Activated CD4-positive, alpha-beta T cell treated with anti-CD3 and anti-CD28 coated beads, Interleukin-2, amount 50 U/mL, for 48 hours (primary cell): ENCODE measurements around the gene SLC35E4.
"Not testable (repeated sequence)": the region's sequence is repeated elsewhere in the genome, so short reads cannot be mapped to it uniquely, and the experiment has no call there.

Experiments used
- DNase-seq, 2 experiments: peaks; one replicate each; pipeline ENCODE4 v3.0.0-alpha.2; 2020

The SLC35E4 gene

GRCh38 chr22:30654361-30654760 lies 18.8 kb downstream of the SLC35E4 start:
- DNase-seq = no peak

GRCh38 chr22:30655532-30655931 lies 20.0 kb downstream of the SLC35E4 start:
- no peak for DNase-seq

GRCh38 chr22:30662040-30662439 lies 26.5 kb downstream of the SLC35E4 start:
- DNase-seq = no peak

- no peak for DNase-seq
These were observed 29.2 kb downstream of the SLC35E4 start for GRCh38 chr22:30664798-30665197.

GRCh38 chr22:30665266-30665665 lies 29.7 kb downstream of the SLC35E4 start:
- DNase-seq = no peak

- DNase-seq = no peak
These were observed 30.2 kb downstream of the SLC35E4 start for GRCh38 chr22:30665786-30666185.

- no peak for DNase-seq
These were observed 31.5 kb downstream of the SLC35E4 start for GRCh38 chr22:30667107-30667493.

- DNase-seq = peak; percentile 94 to 96
These were observed 32.2 kb downstream of the SLC35E4 start, which contains the start of gene DUSP18 for GRCh38 chr22:30667494-30668385. TSS of gene DUSP18 (minus strand) at chr22:30667875. CDS start at chr22:30664003, 3,872 bp downstream.

- DNase-seq = no peak
These were observed 32.8 kb downstream of the SLC35E4 start for GRCh38 chr22:30668386-30668710.

- no peak for DNase-seq
These were observed 35.5 kb downstream of the SLC35E4 start for GRCh38 chr22:30671071-30671470.

- DNase-seq = no peak
These were observed 37.6 kb downstream of the SLC35E4 start for GRCh38 chr22:30673136-30673535.

- no peak for DNase-seq
These were observed 38.9 kb downstream of the SLC35E4 start for GRCh38 chr22:30674482-30674881.

GRCh38 chr22:30675436-30675835 lies 39.9 kb downstream of the SLC35E4 start:
- no peak for DNase-seq

- DNase-seq = not testable (repeated sequence)
These were observed 41.0 kb downstream of the SLC35E4 start for GRCh38 chr22:30676565-30676964.

GRCh38 chr22:30679895-30680690 lies 44.5 kb downstream of the SLC35E4 start:
- not testable (repeated sequence) for DNase-seq

- DNase-seq = no peak
These were observed 45.6 kb downstream of the SLC35E4 start for GRCh38 chr22:30680991-30681770.

- DNase-seq = no peak
These were observed 46.2 kb downstream of the SLC35E4 start for GRCh38 chr22:30681831-30682230.

- no peak for DNase-seq
These were observed 49.6 kb downstream of the SLC35E4 start for GRCh38 chr22:30685178-30685577.

GRCh38 chr22:30687358-30687757 lies 51.8 kb downstream of the SLC35E4 start:
- no peak for DNase-seq

GRCh38 chr22:30689622-30690021 lies 54.0 kb downstream of the SLC35E4 start:
- DNase-seq = no peak

- no peak for DNase-seq
These were observed 55.6 kb downstream of the SLC35E4 start for GRCh38 chr22:30691204-30691603.

GRCh38 chr22:30694171-30694639 lies 58.6 kb downstream of the SLC35E4 start:
- DNase-seq = peak; percentile 63 to 71
